Measurements from ENCODE around the gene GPR108.
"Not testable (repeated sequence)": the region's sequence is repeated elsewhere in the genome, so short reads cannot be mapped to it uniquely, and the experiment has no call there.

Gene GPR108

DNA sequence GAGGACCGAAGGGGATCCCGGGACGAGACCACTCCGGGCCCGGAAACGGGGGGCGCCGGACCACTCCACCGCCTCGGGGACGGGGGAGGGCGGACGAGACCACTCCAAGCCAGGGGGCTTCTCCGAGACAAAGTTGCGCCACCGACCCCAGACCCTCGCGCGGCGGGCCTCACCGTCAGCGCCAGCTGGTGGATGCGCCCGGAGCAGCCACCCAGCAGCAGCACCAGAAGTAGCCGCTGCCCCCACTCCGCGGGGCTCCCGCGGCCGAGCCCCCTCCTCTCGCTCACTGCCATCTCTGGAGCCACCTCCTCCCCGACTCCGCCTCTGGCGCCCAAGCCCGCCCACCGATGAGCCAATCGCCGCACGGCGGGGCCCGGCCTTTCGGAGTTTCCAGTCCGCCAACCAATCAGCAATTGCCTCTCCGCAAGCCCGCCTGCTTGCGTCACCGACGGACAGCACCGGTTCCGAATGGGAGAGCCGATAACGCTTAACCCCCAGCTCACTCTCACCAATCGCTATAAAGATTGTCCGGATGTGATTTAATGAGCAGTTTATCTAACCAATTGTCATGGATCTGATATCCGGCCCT, at the start of gene GPR108:
Gene GPR108, minus strand, starts transcription at position 297 of the 589 bp plus-strand sequence. Its CDS starts 4 bp downstream, at position 293.
- DNase-seq (ENCODE audit: low read depth in 1 of 2, low spot score in 1 of 2), result peak; percentile 97 to 99

DNA sequence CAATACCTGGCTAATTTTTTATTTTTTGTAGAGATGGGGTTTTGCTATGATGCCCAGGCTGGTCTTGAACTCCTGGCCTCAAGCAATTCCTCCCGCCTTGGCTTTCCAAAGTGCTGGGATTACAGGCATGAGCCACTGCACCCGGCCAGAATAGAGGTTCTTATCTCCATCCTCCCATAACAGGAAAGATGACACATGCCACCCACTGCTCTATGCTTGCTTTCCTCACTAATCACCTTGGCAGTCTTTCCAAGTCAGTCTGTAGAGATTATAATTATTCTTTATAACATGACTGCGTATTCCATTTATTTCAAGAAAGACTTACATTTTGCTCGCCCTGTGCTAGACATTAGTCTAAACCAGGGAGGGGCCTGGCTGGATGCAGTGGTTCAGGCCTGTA, 41.8 kb upstream of the GPR108 start:
- no peak for DNase-seq (ENCODE audit: low read depth in 1 of 2, low spot score in 1 of 2)

DNA sequence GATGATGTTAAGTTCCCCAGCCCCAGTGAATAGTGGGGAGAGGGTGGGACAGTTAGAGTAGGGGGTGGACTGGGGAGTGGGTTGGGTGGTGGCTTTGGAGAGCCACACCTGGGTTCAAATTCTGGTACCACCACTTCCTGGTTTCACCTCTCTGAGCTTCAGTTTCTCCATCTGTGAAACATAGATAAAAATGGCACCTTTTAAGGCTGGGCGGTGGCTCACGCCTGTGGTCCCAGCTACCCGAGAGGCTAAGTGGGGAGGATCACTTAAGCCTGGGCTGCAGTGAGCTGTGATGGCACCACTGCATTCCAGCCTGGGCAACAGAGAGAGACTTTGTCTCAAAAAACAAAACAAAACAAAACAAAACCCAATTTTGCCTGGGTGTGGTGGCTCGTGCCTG, 41.0 kb upstream of the GPR108 start:
- no peak for DNase-seq (ENCODE audit: low read depth in 1 of 2, low spot score in 1 of 2)

DNA sequence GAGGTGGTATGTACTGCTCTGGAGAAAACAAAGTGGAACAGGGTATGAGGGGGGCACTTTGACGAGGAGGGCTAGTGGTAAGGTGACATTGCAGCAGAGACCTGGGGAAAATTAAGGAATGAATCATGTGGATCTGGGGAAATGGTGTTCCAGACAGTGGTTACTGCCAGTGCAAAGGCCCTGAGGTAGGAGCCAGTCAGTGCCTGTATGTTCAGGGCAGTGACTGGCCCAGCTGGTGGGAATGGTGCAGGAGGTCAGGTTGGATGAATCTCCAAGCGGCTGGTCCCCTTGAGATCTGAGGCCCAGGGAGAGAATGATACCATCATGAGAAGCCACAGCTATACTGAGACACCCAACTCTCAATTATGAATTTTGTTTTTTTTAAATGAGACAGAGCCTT, 40.1 kb upstream of the GPR108 start:
- DNase-seq (ENCODE audit: low read depth in 1 of 2, low spot score in 1 of 2), result no peak

DNA sequence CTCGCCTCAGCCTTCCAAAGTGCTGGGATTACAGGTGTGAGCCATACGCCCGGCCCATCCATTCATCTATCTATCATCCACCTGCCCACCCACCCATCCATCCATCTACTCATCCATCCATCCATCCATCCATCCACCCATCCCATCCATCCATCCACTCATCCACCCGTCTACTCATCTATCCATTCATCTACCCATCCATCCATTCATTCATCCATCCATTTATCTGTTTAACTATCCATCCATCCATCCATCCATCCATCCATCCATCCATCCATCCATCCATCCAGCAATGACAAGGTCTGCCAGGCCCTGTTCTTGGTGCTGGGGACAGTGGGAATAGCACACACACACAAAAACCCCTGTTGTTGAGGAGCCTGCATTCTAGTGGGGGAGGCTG, 39.6 kb upstream of the GPR108 start:
- DNase-seq (ENCODE audit: low read depth in 1 of 2, low spot score in 1 of 2), result no peak

DNA sequence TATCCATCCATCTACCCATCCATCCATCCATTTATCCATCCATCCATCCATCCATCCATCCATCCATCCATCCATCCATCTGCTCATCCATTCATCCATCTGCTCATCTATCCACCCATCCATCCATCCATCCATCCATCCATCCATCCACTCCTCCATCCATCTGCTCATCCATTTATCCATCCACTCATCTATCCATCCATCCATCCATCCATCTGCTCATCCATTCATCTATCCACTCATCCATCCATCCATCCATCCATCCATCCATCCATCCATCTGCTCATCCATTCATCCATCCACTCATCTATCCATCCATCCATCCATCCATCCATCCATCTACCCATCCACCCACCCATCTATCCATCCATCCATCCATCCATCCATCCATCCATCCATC, 38.7 kb upstream of the GPR108 start:
- DNase-seq (ENCODE audit: low read depth in 1 of 2, low spot score in 1 of 2), result not testable (repeated sequence)

DNA sequence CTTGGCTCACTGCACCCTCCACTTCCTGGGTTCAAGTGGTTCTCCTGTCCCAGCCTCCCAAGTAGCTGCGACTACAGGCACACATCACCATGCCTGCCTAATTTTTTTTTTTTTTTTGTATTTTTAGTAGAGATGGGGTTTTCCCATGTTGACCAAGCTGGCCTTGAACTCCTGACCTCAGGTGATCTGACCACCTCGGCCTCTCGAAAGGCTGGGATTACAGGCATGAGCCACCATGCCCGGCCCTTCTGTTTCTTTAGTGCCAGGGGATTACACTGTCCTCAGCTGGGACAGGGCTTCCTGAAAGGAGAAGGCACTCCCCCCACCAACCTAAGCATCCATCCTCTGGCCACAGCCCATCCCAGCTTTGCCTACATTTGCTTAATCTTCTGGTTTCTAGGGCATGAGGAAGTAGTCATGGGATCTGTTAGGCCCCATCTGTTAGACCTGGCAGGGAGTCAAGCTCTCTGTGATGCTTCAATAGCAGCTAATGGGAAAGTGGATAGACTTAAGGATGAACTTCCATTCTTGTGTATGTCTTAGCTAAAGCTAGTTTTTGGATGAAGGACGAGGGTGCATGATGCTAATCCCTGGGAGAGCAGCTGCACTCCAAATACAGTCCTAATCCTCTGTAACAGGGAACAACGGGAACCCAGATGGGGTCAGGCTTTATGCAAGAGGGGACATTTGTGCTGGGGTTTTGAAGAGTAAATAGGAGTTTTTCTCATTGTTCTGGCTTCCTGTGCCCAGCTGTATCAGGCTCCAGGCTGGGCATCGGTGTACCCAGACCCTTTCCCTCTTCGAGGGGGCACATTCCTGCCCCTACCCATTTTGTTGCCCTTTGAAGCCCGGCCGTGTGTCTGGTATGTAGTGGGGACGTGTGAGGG, 37.7 kb upstream of the GPR108 start:
- no peak for DNase-seq (ENCODE audit: low read depth in 1 of 2, low spot score in 1 of 2)

DNA sequence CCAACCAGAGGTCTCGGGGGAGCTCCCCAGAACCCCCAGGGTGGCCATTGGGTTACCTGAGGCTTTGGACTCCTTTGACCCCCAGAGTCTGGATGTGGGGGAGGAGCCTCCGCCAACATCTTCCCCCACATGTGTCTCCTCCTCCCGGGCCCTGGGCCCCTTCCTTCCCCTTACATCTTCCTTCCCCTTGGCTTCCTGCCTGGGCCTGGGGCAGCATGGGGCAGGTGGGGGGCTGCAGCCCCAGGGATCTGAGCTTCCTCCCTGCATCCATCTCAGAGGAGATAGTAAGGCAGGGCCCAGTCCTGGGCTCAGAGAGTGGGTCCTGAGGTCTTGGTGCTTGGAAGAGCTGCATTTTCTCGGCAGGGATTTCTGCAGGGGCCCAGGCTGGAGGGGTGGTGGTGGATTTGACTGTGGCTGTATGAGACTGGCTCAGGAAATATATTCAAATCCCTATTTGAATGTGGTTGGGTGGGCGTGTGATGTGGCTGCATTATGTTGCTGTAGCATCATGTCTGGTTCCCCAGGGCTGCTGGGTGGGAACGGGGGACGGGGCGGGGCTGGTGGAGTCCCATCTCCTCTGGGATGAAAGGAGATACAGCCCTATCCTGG, 36.0 kb upstream of the GPR108 start:
- DNase-seq (ENCODE audit: low read depth in 1 of 2, low spot score in 1 of 2), result peak in 1 of 2 donors; percentile 20

DNA sequence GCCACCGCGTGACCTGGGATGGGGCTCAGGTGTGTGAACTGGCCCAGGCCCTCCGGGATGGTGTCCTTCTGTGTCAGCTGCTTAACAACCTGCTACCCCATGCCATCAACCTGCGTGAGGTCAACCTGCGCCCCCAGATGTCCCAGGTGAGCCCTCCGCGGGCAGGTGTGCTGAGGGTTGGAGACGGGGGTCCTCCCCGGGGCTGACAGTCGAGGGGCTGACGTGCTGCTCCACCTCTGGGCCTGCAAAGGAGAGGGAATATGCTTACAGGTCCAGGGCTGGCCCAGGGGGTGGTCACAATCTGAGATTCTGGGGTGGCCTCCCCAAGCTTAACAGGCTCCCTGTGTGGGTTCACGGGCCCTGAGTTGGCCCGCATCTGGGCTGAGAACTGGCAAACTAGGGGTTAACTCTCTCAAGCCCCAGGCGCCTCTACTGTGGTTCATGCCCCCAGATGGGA, 35.5 kb upstream of the GPR108 start:
- no peak for DNase-seq (ENCODE audit: low read depth in 1 of 2, low spot score in 1 of 2)

DNA sequence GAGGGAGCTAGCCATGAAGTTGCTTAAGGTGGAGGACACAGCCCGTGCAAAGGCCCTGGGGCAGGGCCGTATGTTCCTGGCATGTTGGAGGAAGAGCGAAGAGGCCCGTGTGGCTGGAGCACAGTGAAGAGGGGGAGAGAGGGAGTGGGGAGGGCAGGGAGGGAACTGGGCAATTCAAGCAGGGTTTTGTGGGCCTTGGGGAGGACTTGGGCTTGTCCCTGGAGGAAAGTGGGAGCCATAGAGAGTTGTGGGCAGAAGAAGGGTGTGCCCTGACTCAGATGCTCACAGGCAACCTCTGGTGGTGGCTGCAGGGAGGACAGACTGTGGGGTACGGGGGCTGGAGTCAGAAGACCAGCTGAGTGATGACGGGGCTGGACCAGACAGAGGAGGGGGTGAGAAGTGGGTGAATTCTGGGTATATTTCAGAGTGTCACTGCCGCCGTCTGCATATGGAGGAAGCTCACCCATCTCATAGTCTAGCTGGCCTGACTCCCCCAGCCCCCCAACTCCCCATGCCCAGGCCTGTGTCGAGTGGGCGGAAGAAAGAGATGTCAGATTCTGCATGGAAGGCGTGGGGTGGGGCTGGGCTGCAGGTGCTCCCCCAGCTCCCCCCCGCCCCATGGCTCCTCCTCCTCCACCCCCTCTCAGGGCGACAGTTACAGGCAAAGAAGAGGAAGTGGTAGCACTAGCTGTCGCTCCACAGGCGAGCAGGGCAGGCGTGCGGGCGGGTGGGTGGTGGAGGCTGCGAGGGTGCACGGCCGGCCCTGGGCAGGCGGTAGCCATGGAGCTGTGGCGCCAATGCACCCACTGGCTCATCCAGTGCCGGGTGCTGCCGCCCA, 34.9 kb upstream of the GPR108 start, which contains the start of gene VAV1:
Gene VAV1, plus strand, starts transcription at position 681 of the 838 bp plus-strand sequence. Its CDS starts 100 bp downstream, at position 781.
- peak; percentile 60 to 63 for DNase-seq (ENCODE audit: low read depth in 1 of 2, low spot score in 1 of 2)

DNA sequence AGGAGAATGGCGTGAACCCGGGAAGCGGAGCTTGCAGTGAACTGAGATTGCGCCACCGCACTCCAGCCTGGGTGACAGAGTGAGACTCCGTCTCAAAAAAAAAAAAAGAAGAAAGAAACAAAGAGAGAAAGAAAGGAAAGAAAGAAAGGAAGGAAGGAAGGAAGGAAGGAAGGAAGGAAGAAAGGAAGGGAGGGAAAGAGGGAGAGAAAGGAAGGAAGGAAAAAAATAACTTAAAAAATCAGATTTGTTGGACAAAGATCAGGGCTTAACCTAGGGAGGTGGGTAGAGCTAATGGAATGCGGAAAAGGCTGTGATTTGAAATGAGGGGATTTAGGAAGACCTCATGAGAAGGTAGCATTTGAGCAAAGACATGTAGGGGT, 34.3 kb upstream of the GPR108 start:
- DNase-seq (ENCODE audit: low read depth in 1 of 2, low spot score in 1 of 2), result not testable (repeated sequence)

DNA sequence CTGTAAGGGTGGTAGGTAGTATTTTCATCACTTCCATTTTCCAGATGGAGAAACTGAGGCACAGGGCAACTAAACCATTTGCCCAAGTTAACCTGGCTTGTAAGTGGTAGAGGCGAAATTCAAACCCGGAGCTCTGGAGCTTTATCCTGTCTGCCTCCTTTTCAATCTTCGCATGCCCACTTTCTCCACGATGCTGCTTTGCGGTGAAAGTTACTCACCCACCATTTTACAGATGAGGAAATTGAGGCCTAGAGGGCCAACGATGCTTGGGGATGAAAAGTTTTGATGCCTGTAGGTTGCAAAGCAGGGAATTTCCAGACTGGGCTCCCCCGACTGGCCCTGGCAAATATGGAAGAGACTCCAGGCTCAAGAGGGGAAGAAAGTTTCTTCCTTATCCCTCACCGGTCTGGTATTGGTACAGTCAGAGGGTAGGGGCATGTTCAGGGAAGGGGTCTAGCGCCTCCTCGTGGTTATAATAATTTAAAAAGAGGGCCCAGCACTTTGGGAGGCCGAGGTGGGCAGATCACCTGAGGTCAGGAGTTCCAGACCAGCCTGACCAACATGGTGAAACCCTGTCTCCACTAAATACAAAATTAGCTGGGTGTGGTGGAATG, 31.7 kb upstream of the GPR108 start:
- no peak for DNase-seq (ENCODE audit: low read depth in 1 of 2, low spot score in 1 of 2)

DNA sequence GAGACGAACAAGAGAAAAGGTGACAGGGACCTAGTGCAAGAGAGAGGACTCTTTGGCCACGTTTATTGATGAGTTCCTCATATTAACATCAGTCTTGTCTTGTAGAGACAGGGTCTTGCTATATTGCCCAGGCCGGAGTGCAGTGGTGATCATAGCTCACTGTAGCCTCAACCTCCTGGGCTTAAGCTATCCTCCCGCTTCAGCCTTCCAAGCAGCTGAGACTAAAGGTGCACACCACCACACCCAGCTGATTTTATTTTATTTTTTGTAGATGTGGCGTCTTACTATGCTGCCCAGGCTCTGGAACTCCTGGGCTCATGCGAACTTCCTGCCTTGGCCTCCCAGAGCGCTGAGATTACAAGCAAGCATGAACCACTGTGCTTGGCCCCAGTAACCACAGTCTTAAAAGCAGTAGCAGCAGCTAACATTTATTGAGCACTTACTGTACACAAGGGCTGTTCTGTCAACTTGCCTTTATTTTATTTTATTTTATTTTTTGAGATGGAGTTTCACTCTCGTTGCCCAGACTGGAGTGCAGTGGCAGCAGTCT, 30.9 kb upstream of the GPR108 start:
- DNase-seq (ENCODE audit: low read depth in 1 of 2, low spot score in 1 of 2), result no peak

DNA sequence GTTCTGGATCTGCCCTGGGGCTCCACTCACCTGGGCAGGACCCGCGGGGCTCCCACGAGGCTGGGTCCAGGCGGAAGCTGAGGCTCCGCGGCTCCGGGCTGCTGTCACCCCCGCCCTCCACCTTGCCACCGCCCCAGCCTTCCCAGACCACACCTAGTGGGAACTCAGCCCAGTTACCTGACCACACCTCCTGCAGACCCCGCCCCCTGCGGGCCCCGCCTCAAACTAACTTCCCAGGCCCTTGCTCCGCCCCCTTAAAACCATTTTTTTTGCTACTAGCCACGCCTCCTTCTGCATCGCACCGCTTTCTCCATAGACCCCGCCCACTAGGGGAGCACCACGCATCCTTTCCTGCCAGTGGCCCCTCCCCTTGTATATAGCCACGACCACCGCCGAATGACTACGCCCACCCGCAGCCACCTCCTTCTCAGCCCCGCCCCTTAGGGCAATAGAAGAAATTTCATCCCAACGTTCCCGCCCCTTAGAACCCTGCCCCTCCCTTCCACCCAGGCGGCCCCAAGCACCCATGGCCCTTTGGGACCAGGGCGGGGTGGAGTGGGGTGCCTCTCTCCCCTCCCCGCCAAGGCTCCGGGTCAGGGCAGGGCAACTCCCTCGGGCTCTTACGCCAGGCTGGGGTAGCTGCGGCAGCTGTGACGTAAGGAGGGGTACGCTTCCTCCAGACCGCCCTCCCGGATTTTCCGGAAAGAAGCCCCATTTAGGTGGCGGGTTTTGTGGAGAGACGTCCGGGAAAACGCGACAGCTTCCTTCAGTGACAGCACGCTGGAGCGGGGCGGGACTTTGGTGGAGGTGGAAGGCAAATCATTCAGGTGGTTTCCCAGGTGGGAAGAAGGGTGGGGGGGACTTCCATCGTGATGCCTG, 30.2 kb upstream of the GPR108 start, which contains the start of gene SH2D3A:
Gene SH2D3A, minus strand, starts transcription at position 79 of the 879 bp plus-strand sequence. CDS start 3,687 bp downstream, outside the sequence.
- DNase-seq (ENCODE audit: low read depth in 1 of 2, low spot score in 1 of 2), result peak; percentile 91 to 94

DNA sequence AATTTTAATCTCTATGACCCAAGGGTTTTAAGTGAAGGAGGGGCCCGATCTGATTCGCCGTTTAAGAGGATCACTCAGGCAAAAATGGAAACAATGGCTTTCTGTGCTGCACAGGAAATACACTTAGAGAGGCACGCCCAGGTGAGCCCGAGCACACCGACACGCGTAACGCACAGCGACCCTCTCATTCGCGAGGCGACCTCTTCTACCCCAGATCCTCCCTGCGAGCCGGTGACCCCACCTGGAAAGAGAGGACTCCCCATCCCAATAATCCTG, 29.6 kb upstream of the GPR108 start:
- no peak for DNase-seq (ENCODE audit: low read depth in 1 of 2, low spot score in 1 of 2)

DNA sequence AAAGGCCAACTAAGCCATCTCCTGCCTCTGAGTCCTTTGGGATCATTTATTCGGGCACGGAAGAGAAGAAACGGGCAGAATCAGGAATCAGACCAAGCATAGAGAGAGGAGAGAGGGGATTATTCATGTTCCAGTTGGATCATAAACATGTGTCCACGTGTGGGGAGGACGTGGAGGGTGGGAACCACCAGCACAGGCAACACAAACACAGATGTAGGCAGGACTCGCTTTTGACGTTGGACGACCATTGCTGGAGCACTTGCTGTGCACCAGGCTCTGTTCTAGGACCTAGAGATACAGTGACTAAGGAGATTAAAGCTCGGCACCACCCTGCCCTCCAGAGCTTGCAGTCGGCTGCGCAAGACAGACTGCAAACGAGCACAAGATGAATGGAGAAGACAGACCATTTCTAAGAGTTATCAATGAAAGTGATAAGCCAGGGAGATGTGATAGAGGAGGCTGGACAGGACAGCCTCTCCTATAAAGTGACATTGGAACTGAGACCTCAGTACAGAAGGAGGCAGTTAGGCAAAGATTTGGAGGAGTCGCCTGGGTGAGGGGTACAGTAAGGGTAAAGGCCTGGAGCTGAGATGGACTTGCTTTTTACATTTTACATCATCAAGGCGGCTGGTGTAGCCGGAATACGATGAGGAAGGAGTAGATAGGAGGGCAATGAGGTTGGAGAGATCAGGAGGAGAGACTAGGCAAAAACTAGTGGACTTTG, 29.1 kb upstream of the GPR108 start:
- DNase-seq (ENCODE audit: low read depth in 1 of 2, low spot score in 1 of 2), result no peak

DNA sequence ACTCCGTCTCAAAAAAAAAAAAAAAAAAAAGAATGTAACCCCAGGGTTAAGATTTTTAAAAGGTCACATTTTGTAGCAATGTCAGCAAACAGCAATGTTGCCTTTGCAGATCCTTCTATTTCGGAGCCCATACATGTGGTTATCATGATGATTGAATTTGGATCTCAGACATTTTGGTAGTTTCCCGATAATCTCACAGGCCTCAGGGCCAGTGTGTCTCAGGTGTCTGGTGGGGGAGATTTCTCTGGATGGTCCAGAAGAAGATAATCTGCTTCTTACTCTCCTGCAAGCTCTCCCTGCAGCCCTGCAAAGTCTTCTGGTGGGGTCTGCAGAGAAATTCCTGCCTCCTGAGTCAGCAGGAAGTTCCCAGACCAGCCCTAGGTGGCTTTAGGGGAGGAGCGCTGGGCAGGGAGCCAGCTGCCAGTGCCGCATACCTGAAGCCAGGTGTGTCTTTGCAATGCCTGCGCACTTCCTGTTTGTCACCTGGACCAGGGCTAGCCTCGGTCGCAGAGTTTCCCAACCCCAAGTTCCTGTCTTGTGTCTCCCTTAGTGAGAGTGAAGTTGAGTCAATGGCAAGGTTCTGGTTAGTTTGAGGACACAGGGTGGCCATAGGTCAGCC, 28.5 kb upstream of the GPR108 start:
- no peak for DNase-seq (ENCODE audit: low read depth in 1 of 2, low spot score in 1 of 2)

DNA sequence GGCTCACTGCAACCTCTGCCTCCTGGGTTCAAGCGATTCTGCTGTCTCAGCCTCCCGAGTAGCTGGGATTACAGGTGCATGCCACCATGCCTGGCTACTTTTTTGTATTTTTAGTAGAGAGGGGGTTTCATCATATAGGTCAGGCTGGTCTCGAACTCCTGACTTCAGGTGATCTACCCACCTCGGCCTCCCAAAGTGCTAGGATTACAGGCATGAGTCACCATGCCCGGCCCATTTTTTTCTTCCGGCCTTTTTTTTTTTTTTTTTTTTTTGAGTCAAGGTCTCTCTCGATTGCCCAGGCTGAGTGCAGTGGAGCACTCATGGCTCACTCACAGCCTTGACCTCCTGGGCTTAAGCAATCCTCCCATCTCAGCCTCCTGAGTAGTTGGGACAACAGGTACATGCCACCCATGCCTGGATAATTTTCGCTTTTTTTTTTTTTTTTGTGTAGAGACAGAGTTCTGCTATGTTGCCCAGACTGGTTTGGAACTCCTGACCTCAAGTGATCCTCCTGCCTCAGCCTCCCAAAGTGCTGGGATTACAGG, 24.9 kb upstream of the GPR108 start:
- not testable (repeated sequence) for DNase-seq (ENCODE audit: low read depth in 1 of 2, low spot score in 1 of 2)
